NCI-H526 (cell line): Measurements from ENCODE around the gene SUCLG2.

Experiments
- DNase-seq, 2 experiments: peaks; one replicate each; lab custom pipeline; 2025; lab: John Stamatoyannopoulos, UW

Gene SUCLG2

GRCh38 chr3:67384016-67384415 is 270.4 kb downstream of the SUCLG2 start:
- no peak for DNase-seq

- DNase-seq: no peak
Observed at GRCh38 chr3:67383379-67383778, 271.0 kb downstream of the SUCLG2 start.

GRCh38 chr3:67382536-67382935 is 271.9 kb downstream of the SUCLG2 start:
- DNase-seq: no peak

DNA sequence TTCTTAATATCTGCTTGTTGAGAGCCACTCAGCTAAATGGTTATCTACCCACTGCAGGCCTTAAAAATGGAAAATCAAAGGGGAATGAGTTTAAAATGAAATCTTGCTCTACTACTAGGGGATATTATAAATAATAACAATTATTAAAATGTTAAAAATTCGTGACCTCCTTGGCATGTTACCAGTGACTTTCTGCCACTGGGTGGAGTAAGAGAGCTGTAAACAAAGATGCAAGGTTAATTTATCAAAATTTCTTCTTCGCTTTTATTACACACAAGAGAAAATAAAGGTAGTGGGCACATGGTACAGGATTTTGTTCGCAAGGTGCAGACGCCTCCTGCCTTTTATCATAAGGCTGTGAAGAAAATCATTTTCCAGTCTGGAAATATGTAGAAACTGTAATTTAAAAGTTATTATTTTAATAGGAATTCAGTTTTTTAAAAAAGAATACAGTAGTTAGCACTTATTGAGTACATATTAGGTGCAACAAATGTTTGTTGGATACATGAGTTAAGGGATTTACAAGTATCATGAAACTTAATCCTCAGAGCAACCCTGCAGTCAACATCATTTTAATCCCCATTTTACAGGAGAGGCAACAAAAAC is 272.6 kb downstream of the SUCLG2 start:
- DNase-seq: peak in 1 of 2 experiments; percentile 47

- no peak for DNase-seq
Observed at GRCh38 chr3:67380118-67380517, 274.3 kb downstream of the SUCLG2 start.

DNA sequence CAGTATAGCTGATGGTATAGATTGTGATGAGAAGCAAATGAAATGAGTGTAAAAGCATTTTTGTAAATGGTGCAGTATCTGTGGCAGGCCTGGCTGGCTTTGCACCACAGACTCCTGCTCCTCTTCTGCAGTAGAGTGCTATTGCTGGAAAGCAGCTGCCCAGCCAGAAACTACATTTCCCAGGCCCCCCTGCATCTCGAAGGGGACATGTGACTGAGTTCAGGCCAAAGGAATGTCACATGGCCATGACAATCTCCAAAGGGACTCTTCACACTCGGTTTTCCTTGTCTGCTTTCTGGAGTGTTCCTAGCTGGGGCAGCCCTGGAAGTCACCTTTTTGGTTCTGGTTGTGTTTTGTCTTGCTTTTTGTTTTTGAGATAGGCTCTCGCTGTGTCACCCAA is 277.1 kb downstream of the SUCLG2 start:
- DNase-seq: no peak

GRCh38 chr3:67376416-67376815 is 278.0 kb downstream of the SUCLG2 start:
- DNase-seq: no peak

GRCh38 chr3:67375976-67376375 is 278.4 kb downstream of the SUCLG2 start:
- no peak for DNase-seq

- DNase-seq: no peak
Observed at GRCh38 chr3:67362686-67363085, 291.7 kb downstream of the SUCLG2 start.

DNA sequence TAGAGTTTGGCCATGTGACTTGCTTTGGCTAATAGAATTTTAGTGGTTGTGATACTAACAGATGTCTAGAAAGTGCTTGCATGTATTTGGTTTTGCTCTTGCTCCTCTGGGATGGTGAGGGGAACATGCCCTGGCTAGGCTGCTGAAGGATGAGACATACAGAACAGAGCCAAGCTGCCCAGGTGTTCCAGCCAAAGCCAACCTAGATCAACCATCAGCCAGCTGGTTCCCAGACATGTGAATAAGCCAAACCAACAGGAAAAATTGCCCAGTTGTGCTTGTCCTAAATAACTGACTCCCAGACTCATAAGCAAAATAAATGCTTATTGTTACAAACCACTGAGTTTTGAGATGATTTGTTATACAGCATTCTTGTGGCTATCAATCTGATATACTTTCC is 292.6 kb downstream of the SUCLG2 start:
- DNase-seq: no peak

- no peak for DNase-seq
Observed at GRCh38 chr3:67361323-67361722, 293.1 kb downstream of the SUCLG2 start.

GRCh38 chr3:67357610-67358458 is 296.6 kb downstream of the SUCLG2 start:
- peak; percentile 45 to 71 for DNase-seq

GRCh38 chr3:67349551-67350174 is 304.7 kb downstream of the SUCLG2 start:
- no peak for DNase-seq

DNA sequence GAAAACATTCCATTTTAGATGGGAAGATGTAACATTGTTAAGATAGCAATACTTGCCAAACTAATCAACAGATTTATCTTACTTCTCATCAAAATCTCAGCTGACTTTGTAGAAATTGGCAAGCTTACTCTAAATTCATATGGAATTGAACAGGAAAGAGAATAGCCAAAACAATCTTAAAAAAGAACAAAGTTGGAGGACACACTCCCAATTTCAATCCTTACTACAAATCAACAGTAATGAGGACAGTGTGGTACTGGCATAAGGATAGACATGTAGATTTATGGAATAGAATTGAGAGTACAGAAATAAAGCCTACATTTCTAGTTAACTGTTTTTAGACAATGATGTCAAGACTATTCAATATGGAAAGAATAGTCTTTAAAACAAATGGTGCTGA is 308.3 kb downstream of the SUCLG2 start:
- DNase-seq: no peak

DNA sequence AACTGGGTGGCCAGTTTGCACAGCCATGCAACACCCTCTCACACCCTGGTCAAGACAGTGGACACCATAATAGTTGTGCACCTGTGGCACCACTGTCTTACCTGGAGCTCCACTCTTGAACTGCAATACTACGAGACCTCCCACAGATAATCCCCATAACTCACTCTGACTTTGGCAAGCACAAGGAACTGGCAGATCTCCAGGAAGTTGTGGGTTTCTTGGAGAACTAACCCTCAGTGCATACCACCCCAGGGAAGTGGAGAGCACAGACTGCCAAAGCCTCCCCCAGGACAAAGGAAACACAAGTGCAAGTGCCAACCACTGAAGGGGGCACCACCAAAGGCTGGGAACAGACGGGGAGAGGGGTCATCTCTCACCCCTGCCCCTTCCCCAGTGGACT is 318.6 kb downstream of the SUCLG2 start:
- DNase-seq: no peak

- no peak for DNase-seq
Observed at GRCh38 chr3:67334588-67334987, 319.8 kb downstream of the SUCLG2 start.

DNA sequence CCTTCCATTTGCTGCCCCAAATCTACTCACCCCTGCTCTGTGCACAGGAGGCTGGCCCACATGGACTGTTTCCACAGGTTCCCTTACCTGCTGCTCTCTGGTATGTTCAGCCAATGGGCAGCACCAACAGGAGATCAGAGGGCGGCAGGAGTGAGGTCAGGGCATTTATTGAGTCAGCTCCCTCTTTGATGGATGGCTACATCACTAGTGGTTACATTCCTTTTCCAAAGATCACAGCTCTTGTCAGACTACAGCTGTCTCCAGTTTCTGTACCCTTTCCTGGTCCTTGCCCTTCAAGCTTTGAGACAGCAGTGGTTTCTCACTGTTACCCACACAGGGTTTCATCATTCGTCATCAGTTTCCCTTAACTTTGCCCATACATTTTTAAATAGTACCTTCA is 325.1 kb downstream of the SUCLG2 start:
- no peak for DNase-seq

GRCh38 chr3:67327582-67327981 is 326.8 kb downstream of the SUCLG2 start:
- DNase-seq: no peak

GRCh38 chr3:67325231-67325630 is 329.2 kb downstream of the SUCLG2 start:
- DNase-seq: no peak
